Measurements from ENCODE around the gene CD2. TPM values are rescaled to one million over a fixed set of nuclear protein-coding genes. Genes with fewer than 3 reads are reported as not detected.

Gene CD2
- total and polyA plus RNA-seq, 2 donors (not counting 3 experiments of a cell fraction or from before 2014, with no cell fraction given) = not detected

DNA sequence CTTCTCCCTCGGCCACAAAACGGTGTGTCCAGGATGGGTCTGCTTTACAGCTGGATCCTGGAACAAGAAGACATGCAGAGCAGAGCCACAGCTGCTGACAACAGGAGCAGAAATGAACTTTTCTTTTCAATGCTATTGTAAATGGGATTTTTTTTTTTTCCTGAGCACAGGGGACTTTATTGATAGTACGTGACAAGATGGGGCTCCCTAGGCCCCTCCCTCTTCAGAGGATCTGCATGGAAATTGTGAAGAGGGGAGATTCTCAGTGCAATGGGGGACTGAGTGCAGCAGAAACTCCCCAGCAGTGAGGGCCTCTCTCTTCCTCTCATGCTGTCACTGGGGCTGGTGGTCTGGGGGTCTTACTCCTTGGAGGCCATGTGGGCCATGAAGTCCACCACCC is 40.8 kb upstream of the CD2 start:
- TF ChIP-seq POLR2AphosphoS5 (IDR thresholded peaks at IDR 0.05; ENCODE audit: insufficient read depth, low read depth, low read length) = no peak
- TF ChIP-seq MYC (IDR thresholded peaks at IDR 0.05; ENCODE audit: low read depth, low read length) = no peak
- TF ChIP-seq GATA2 (IDR thresholded peaks at IDR 0.05; ENCODE audit: insufficient read depth, insufficient read length, low read depth, low read length) = no peak
- no peak for TF ChIP-seq POLR2A (IDR thresholded peaks at IDR 0.05; ENCODE audit: low read depth, low read length)
- TF ChIP-seq, protein P1, sequence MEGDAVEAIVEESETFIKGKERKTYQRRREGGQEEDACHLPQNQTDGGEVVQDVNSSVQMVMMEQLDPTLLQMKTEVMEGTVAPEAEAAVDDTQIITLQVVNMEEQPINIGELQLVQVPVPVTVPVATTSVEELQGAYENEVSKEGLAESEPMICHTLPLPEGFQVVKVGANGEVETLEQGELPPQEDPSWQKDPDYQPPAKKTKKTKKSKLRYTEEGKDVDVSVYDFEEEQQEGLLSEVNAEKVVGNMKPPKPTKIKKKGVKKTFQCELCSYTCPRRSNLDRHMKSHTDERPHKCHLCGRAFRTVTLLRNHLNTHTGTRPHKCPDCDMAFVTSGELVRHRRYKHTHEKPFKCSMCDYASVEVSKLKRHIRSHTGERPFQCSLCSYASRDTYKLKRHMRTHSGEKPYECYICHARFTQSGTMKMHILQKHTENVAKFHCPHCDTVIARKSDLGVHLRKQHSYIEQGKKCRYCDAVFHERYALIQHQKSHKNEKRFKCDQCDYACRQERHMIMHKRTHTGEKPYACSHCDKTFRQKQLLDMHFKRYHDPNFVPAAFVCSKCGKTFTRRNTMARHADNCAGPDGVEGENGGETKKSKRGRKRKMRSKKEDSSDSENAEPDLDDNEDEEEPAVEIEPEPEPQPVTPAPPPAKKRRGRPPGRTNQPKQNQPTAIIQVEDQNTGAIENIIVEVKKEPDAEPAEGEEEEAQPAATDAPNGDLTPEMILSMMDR (IDR thresholded peaks at IDR 0.05; ENCODE audit: extremely low read depth in 1 of 2, insufficient read depth in 1 of 2, low read depth in 1 of 2, low read length in 2 of 2) = no peak
- no peak for TF ChIP-seq FOS (IDR thresholded peaks at IDR 0.05; ENCODE audit: borderline replicate concordance, insufficient read depth, low read length)
- TF ChIP-seq EZH2 (IDR thresholded peaks at IDR 0.05; ENCODE audit: borderline replicate concordance, low read depth, low read length, severe bottlenecking) = no peak
- TF ChIP-seq, protein P2, sequence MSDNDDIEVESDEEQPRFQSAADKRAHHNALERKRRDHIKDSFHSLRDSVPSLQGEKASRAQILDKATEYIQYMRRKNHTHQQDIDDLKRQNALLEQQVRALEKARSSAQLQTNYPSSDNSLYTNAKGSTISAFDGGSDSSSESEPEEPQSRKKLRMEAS (IDR thresholded peaks at IDR 0.05; ENCODE audit: insufficient read depth, insufficient read length) = no peak
- TF ChIP-seq JUN (IDR thresholded peaks at IDR 0.05; ENCODE audit: borderline replicate concordance, insufficient read depth, insufficient read length, low read depth) = no peak
- Histone ChIP-seq H3K79me2 (ENCODE audit: control insufficient read depth, insufficient read depth, low read length) (no peaks in the 10 kb centered on the region), H2AFZ (ENCODE audit: low read depth, low read length) (no peak overlapping the region), H3K36me3 (ENCODE audit: control insufficient read depth in 2 of 2, extremely low read depth in 1 of 2, insufficient read depth in 2 of 2, low read length in 2 of 2) (no peaks in the 10 kb centered on the region), H4K20me1 (replicated peaks; ENCODE audit: control insufficient read depth, extremely low read depth, insufficient read depth, low read length) (no peaks in the 10 kb centered on the region), H3K27me3 (ENCODE audit: control insufficient read depth in 2 of 2, insufficient read depth in 2 of 2, low read length in 2 of 2) (no peaks in the 10 kb centered on the region), H3K9me3 (replicated peaks; ENCODE audit: control insufficient read depth, insufficient read depth, low read length) (no peaks in the 10 kb centered on the region), H3K4me3 (replicated peaks in 1 of 3; ENCODE audit: insufficient read depth in 1 of 3, low read depth in 1 of 3, low read length in 3 of 3) (no peak overlapping the region), H3K4me1 (ENCODE audit: control insufficient read depth, extremely low read depth, insufficient read depth, low read length) (no peaks in the 10 kb centered on the region), H3K27ac (ENCODE audit: insufficient read depth, low read depth, low read length) (no peak overlapping the region), H3K9me1 (replicated peaks; ENCODE audit: control insufficient read depth, extremely low read depth, insufficient read depth, low read length) (no peaks in the 10 kb centered on the region), H3K4me2 (ENCODE audit: insufficient read depth, low read length) (no peak overlapping the region), H3K9ac (replicated peaks; ENCODE audit: extremely low read depth, insufficient read depth, low read length) (no peak overlapping the region)
- dilution Hi-C loops (cut with MboI; ENCODE audit: extremely low pct_ligation_motif_present, low sequenced_read_pairs) = no loop called here
- ChIA-PET CTCF (no interaction called here), POLR2A (no interaction called here)
- FAIRE-seq = no peak
- no TSS peak for BruUV-seq (replicated peaks)
- DNase-seq (ENCODE audit: low read depth, low spot score) = no peak
- intact Hi-C loops (cut with micrococcal nuclease) = no loop called here
